ENCODE measurements around the gene TUBA1C. TPM values are rescaled to one million over a fixed set of nuclear protein-coding genes. Genes with fewer than 3 reads are reported as not detected.

The TUBA1C gene
- total RNA-seq, 1 experiment from 2014 or later: 472 TPM

DNA sequence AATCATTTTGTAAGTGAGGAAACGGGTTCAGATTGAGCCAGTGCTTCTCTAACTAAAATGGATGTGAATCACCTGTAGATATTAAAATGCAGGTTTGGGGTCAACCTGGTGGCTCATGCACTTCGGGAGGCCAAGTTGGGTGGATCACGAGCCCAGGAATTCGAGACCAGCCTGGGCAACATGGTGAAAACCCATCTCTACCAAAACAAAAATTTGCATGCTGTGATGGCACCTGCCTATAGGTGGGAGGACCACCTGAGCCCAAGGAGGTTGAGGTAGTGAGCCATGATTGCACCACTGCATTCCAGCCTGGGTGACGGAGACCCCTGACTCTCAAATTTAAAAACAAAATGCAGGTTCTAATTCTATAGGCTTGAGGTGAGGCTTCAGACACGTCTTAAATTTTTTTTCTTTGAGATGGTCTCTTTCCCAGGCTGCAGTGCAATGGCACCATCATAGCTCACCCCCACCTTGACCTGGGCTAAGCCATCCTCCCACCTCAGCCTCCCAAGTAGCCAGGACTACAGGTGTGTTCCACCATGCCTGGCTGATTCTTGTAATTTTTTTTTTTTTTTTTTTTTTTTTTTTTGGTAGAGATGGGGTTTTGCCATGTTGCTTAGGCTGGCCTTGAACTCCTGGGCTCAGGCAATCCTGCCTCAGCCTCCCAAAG lies 9.0 kb downstream of the TUBA1C start:
- Mint-ChIP-seq H3K4me1 (ENCODE audit: low read depth, unreplicated experiment) (no peaks in the 10 kb centered on the region), H3K4me3 (ENCODE audit: low read depth, unreplicated experiment) (no peak overlapping the region), H3K36me3 (ENCODE audit: insufficient read depth, unreplicated experiment) (peaks cover 52% of the 10 kb centered on the region), H3K9me3 (ENCODE audit: low read depth, unreplicated experiment) (no peaks in the 10 kb centered on the region), H3K27ac (ENCODE audit: unreplicated experiment) (no peak overlapping the region), H3K27me3 (ENCODE audit: unreplicated experiment) (no peaks in the 10 kb centered on the region)
- DNase-seq: no peak
- TF ChIP-seq, protein P1, sequence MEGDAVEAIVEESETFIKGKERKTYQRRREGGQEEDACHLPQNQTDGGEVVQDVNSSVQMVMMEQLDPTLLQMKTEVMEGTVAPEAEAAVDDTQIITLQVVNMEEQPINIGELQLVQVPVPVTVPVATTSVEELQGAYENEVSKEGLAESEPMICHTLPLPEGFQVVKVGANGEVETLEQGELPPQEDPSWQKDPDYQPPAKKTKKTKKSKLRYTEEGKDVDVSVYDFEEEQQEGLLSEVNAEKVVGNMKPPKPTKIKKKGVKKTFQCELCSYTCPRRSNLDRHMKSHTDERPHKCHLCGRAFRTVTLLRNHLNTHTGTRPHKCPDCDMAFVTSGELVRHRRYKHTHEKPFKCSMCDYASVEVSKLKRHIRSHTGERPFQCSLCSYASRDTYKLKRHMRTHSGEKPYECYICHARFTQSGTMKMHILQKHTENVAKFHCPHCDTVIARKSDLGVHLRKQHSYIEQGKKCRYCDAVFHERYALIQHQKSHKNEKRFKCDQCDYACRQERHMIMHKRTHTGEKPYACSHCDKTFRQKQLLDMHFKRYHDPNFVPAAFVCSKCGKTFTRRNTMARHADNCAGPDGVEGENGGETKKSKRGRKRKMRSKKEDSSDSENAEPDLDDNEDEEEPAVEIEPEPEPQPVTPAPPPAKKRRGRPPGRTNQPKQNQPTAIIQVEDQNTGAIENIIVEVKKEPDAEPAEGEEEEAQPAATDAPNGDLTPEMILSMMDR (IDR thresholded peaks at IDR 0.05; ENCODE audit: unreplicated experiment): no peak
- BruUV-seq (replicated peaks): no TSS peak
- intact Hi-C loops (cut with micrococcal nuclease; ENCODE audit: unreplicated experiment): no loop called here
- CTCF ChIA-PET: no interaction called here

DNA sequence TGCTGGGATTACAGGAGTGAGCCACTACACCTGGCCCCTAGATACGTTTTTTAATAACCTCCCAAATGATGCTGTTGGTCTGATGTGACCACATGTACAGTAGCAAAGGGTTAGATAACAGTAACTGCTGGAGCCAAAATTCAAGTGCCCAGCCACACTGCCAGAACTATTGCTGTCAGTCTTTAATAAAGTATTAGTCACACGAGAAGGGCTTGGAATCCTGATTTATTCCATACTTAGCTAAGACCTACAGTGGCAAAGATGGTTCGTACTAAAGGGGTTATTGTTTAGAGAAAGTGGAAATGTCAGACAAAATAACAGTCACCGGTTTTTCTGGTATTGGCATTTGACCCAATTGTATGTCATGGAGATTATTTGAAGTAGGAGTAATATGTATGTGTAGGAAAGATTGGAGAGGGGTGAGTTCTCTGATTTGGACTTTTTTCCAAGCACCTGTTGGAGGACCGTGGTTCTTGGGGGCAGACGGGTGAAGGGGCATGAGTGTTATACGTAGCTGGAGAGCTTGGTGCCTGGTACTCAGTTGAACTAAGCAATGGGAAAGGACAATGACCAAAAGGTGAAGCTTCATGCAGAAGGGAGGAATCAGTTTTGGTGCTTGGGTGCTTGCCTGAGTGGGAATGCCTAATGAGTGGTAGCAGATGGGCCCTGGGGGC lies 9.7 kb downstream of the TUBA1C start:
- CTCF ChIA-PET: no interaction called here

DNA sequence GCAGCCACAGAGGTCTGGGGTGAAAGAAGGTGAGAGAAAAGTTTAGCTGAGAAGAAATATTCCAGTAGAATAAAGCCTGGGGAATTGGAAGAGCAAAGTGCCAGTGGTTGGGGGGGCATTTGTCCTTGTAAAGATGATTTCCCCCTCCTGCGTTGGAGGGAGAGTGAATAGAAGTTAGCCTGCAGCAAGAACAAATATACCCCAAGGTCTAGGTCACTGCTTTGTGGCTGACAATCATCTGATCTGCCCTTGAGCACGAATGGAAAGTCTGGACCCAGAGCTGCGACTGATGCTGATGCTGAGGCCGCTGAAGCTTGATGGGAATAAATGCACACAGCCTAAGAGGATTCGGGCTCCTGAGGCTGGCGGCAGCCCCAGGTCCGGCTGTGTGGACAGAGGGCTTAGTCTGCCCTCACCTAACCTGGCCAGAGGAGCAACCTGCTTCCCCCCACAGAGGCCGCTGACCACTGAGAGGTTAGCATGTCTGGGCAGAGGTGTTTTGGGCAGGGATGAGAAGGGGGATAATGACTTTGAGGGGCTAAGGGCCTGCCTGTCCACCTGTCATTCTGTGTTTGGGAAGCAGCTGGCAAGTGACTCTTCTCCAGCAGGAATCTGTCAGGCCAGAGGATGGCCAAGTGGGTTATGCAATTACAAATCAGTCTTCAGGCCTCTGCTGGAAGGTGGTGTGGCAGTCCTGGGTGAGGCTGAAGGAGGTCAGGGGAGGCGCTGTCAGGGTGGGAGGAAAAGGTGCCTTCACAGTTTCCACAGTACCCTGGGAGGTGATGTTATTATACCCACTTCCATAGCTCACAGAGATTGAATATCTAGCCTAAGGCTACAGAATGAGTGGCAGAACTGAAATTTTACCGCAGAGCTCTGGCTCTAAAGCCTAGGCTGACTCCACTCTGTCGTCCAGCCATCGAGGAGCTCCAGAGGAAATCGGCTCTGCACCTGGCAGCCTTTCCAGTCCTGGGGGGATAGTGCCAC lies 11.7 kb downstream of the TUBA1C start:
- no peaks in the 10 kb centered on the region for H3K4me1 Mint-ChIP-seq (ENCODE audit: low read depth, unreplicated experiment)
- no peak for DNase-seq
- TF ChIP-seq, protein P1 (IDR thresholded peaks at IDR 0.05; ENCODE audit: unreplicated experiment): no peak
- H3K9me3 Mint-ChIP-seq (ENCODE audit: low read depth, unreplicated experiment): no peaks in the 10 kb centered on the region
- no peak overlapping the region for H3K27ac Mint-ChIP-seq (ENCODE audit: unreplicated experiment)
- no peak overlapping the region for H3K4me3 Mint-ChIP-seq (ENCODE audit: low read depth, unreplicated experiment)
- intact Hi-C loops (cut with micrococcal nuclease; ENCODE audit: unreplicated experiment): no loop called here
- no peaks in the 10 kb centered on the region for H3K27me3 Mint-ChIP-seq (ENCODE audit: unreplicated experiment)
- peaks cover 34% of the 10 kb centered on the region for H3K36me3 Mint-ChIP-seq (ENCODE audit: insufficient read depth, unreplicated experiment)
- BruUV-seq (replicated peaks): no TSS peak
- CTCF ChIA-PET: interaction anchor here (0.9 kb wide), 1 partner anchor 71 kb away, joined by 4 read pairs; no protein-coding TSS in a partner anchor

More for the DNA sequence above, 9.7 kb downstream of the TUBA1C start:
- Mint-ChIP-seq H3K9me3 (ENCODE audit: low read depth, unreplicated experiment) (no peaks in the 10 kb centered on the region), H3K27me3 (ENCODE audit: unreplicated experiment) (no peaks in the 10 kb centered on the region), H3K27ac (ENCODE audit: unreplicated experiment) (no peak overlapping the region), H3K36me3 (ENCODE audit: insufficient read depth, unreplicated experiment) (peaks cover 48% of the 10 kb centered on the region), H3K4me1 (ENCODE audit: low read depth, unreplicated experiment) (no peaks in the 10 kb centered on the region), H3K4me3 (ENCODE audit: low read depth, unreplicated experiment) (no peak overlapping the region)
- intact Hi-C loops (cut with micrococcal nuclease; ENCODE audit: unreplicated experiment): no loop called here
- BruUV-seq (replicated peaks): no TSS peak
- no peak for DNase-seq
- TF ChIP-seq, protein P1 (IDR thresholded peaks at IDR 0.05; ENCODE audit: unreplicated experiment): no peak

DNA sequence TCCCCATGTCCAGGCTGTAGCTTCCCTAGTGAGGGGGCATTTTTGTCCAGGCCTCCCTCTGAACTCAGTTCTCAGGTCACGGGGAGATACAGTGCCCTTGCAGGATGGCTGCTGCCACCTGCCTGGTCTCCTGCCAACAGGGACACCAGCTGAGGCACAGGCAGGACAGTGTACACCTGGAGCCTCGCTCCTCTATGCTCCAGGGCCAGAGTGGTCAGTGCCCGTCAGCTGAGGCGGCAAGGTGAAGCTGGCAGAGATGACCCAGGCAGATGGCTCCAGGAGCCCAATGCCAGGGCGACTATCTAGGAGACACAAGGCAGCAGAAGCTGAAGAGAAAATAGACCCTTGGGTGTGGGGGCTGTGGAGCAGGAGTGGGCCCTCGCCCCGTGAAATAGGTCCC lies 12.6 kb downstream of the TUBA1C start:
- H3K4me3 Mint-ChIP-seq (ENCODE audit: low read depth, unreplicated experiment): no peak overlapping the region
- no peak for DNase-seq
- CTCF ChIA-PET: interaction anchor here (0.9 kb wide), 1 partner anchor 70 kb away, joined by 4 read pairs; no protein-coding TSS in a partner anchor
- no peak overlapping the region for H3K27ac Mint-ChIP-seq (ENCODE audit: unreplicated experiment)
- H3K9me3 Mint-ChIP-seq (ENCODE audit: low read depth, unreplicated experiment): no peaks in the 10 kb centered on the region
- no TSS peak for BruUV-seq (replicated peaks)
- TF ChIP-seq, protein P1 (IDR thresholded peaks at IDR 0.05; ENCODE audit: unreplicated experiment): no peak
- H3K36me3 Mint-ChIP-seq (ENCODE audit: insufficient read depth, unreplicated experiment): peaks cover 29% of the 10 kb centered on the region
- no peaks in the 10 kb centered on the region for H3K27me3 Mint-ChIP-seq (ENCODE audit: unreplicated experiment)
- intact Hi-C loops (cut with micrococcal nuclease; ENCODE audit: unreplicated experiment): no loop called here
- no peaks in the 10 kb centered on the region for H3K4me1 Mint-ChIP-seq (ENCODE audit: low read depth, unreplicated experiment)

Measured in Calu3 (cell line).